Activated T-helper 1 cell treated with anti-CD3 and anti-CD28 coated beads, Interleukin-12 subunit alpha, Interleukin-12 subunit beta, Interleukin-2, Interleukin-4 antibody, amounts not matched to agents 30 ng/mL and 10 ng/mL and 1 ng/mL, durations not matched to agents 14 hours and 24 hours and 36 hours (primary cell): ENCODE data around the gene SLC45A3. TPM values are rescaled to one million over a fixed set of nuclear protein-coding genes. Genes with fewer than 3 reads are reported as not detected.

Experiments
- DNase-seq: peaks from one replicate; pipeline ENCODE4 v3.0.0; 2021; ENCODE audit warnings: low spot score
- H3K27ac Mint-ChIP-seq: one replicate; pipeline ENCODE4 v1.8.0; 2021; ENCODE audit warnings: mild to moderate bottlenecking, mixed read lengths
- H3K27me3 Mint-ChIP-seq: one replicate; pipeline ENCODE4 v1.8.0; 2022; ENCODE audit warnings: mild to moderate bottlenecking, moderate library complexity, mixed read lengths; ENCODE audit not compliant: insufficient read depth
- H3K36me3 Mint-ChIP-seq: one replicate; pipeline ENCODE4 v1.8.0; 2021; ENCODE audit warnings: low read depth, mixed read lengths
- H3K4me1 Mint-ChIP-seq: one replicate; pipeline ENCODE4 v1.8.0; 2021; ENCODE audit warnings: low read depth, mixed read lengths
- H3K4me3 Mint-ChIP-seq: one replicate; pipeline ENCODE4 v1.8.0; 2021; ENCODE audit warnings: mild to moderate bottlenecking, moderate library complexity, mixed read lengths
- H3K9me3 Mint-ChIP-seq: one replicate; pipeline ENCODE4 v1.8.0; 2021; ENCODE audit warnings: mixed read lengths
- intact Hi-C: fragments of 100-400 bp; cut with micrococcal nuclease; formaldehyde crosslinking; loops from one replicate; pipeline ENCODE4 v1.15.1; 2024
- total RNA-seq: library from RNA; stranded (reverse); gene quantifications from 2 replicates; pipeline ENCODE4 v1.2.3, GENCODE V29; 2022

Gene SLC45A3
- total RNA-seq, 1 donor from 2014 or later: 1.1 TPM

DNA sequence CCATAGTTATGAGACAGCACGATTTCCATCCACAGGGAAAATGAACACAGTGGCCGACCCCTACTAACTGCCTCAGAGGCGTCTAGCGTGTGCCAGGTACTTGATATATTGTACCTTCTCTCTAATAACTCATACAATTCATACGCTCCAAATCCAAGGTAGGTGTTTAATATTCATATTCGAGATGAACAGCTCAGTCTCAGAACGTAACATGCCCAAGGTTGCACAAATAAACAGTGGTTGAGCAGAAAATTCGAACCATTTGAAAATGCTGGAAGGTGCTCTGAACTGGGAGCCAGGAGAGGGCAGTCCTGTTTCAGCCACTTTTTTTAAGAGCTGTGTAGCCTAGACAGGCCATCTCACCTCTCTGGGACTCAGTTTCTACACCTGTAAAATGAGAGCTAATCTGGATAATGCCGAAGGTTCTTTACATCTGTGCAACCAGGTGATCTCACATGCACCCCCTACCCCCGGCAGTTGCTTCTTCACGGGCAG, 7.9 kb downstream of the SLC45A3 start:
- Mint-ChIP-seq H3K9me3 (no peaks in the 10 kb centered on the region), H3K4me1 (no peaks in the 10 kb centered on the region), H3K36me3 (no peaks in the 10 kb centered on the region), H3K27me3 (peaks cover 12% of the 10 kb centered on the region), H3K27ac (no peak overlapping the region), H3K4me3 (no peak overlapping the region)
- DNase-seq: no peak
- intact Hi-C loops: no loop called here

GRCh38 chr1:205670611-205671430, 9.5 kb downstream of the SLC45A3 start:
- Mint-ChIP-seq H3K4me3 (no peak overlapping the region), H3K27ac (no peak overlapping the region), H3K27me3 (peaks cover 10% of the 10 kb centered on the region), H3K36me3 (no peaks in the 10 kb centered on the region), H3K4me1 (no peaks in the 10 kb centered on the region), H3K9me3 (no peaks in the 10 kb centered on the region)
- DNase-seq: no peak
- intact Hi-C loops: no loop called here

DNA sequence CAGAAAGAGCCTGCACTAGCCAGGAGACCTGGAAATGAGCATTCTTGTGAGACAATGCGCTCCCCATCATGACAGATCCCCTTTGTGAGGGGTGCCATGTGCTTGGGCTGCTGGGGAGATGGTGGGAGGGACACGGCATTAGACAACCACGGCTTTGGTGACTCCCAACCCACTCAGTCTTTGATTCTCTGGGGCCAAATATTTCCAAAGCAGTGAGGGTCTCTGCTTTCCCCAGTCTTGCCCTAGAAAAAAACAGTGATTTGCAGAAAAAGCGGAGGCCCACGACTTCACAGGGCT, 10.2 kb downstream of the SLC45A3 start:
- Mint-ChIP-seq H3K9me3 (no peaks in the 10 kb centered on the region), H3K4me3 (no peak overlapping the region), H3K36me3 (no peaks in the 10 kb centered on the region), H3K27ac (no peak overlapping the region), H3K4me1 (no peaks in the 10 kb centered on the region), H3K27me3 (peaks cover 11% of the 10 kb centered on the region)
- no peak for DNase-seq
- intact Hi-C loops: no loop called here

DNA sequence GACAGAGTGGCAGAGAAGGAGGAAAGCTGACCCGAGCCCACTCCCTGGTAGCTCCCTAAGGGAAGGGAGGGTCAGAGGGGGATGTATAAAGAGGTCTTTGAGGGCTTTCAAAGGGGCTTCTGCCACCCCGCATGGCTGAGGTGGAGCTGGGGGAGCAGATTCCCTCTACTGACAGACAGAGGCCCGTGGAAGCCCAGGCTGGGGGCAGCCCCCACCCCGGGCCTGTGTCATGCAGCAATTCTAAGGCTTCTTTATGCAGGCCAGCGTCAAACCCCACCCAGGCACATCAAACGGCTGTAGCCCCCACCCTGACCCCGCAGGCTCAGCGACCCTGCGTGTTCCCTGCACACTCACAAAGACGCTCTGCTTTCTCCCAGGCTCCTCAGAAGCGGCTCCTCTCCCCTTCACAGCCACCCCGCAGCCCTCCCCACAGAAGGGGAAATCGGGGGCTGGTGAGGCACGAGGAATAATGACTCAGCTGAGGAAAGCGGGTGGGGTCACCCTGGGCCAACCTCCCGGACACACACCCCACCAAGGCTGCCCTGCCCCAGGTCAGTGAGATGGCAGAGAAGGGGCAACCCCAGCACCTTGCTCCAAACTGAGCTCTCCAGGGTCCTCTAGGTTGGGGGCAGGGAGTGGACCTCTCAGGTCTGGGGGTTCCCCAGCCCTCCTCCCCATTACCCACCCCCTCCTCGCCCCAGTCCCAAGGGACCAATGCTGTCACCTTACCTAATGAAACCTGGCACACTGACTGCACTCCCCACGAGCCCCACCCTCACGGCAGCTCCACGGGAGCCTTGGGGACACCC, 10.8 kb downstream of the SLC45A3 start:
- H3K36me3 Mint-ChIP-seq: no peaks in the 10 kb centered on the region
- no peak for DNase-seq
- intact Hi-C loops: no loop called here
- H3K4me3 Mint-ChIP-seq: no peak overlapping the region
- H3K27me3 Mint-ChIP-seq: peaks cover 11% of the 10 kb centered on the region
- no peaks in the 10 kb centered on the region for H3K9me3 Mint-ChIP-seq
- H3K27ac Mint-ChIP-seq: no peak overlapping the region
- no peaks in the 10 kb centered on the region for H3K4me1 Mint-ChIP-seq

DNA sequence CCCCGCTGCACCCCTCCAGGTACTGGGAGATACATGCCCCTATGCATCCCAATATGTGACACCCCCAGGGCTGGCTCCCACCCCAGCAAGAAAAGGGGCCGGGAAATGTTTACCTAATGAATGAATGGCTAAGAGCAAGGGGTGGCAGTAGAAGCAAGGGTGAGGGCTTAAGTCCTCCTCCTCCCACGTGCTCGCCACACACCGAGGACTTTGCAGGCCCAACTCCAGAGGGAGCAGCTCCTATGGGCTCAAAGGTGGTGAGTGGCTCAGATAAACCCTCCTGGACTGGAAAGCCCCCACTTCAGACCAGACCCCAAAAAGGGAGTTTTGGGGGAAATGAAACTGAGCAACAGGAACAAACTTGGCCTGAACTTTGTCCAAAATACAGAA, 11.4 kb downstream of the SLC45A3 start:
- DNase-seq: no peak
- intact Hi-C loops: no loop called here
- Mint-ChIP-seq H3K27ac (no peak overlapping the region), H3K27me3 (peaks cover 11% of the 10 kb centered on the region), H3K4me3 (no peak overlapping the region), H3K36me3 (no peaks in the 10 kb centered on the region), H3K9me3 (no peaks in the 10 kb centered on the region), H3K4me1 (no peaks in the 10 kb centered on the region)

DNA sequence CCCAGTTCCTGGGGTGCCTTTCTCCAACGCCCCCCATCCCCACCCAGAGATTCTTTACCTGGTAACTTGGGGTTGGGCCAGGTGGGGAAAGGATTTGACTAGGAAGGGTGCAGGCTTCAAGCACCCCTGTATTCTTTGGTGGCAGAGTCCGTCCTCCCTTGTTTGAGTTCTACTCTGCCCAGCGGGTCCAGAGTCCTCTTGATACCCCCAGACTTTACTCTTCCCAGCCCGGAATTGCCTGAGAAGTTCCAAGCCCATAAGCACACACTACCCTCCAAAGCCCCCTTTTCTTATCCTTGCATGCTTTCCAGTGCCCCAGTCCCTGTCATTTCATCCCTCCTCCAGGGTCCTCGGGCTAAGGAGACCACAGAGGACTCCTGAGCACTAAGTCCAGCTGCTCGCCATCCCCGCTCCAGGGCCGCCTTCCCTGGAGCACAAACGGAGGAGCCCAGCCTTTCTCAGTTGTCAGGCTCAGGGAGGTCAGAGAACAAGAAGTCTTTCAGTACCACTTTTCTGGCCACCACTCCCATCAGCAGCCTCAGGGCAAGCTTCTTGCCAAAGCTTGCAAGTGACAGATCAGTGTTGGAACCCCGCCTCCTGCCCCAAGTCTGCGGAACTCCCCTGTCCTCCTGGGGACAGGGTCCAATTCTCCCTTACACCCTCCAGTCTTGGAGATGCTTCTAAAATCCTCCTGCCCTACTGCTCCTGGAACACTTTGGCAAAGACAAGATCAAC, 12.2 kb downstream of the SLC45A3 start:
- intact Hi-C loops: no loop called here
- no peaks in the 10 kb centered on the region for H3K9me3 Mint-ChIP-seq
- H3K27ac Mint-ChIP-seq: no peak overlapping the region
- H3K27me3 Mint-ChIP-seq: peaks cover 11% of the 10 kb centered on the region
- no peak for DNase-seq
- no peak overlapping the region for H3K4me3 Mint-ChIP-seq
- H3K36me3 Mint-ChIP-seq: no peaks in the 10 kb centered on the region
- no peaks in the 10 kb centered on the region for H3K4me1 Mint-ChIP-seq

GRCh38 chr1:205666372-205667166, 13.7 kb downstream of the SLC45A3 start:
- Mint-ChIP-seq H3K27ac (no peak overlapping the region), H3K4me1 (no peaks in the 10 kb centered on the region), H3K36me3 (no peaks in the 10 kb centered on the region), H3K27me3 (peaks cover 8% of the 10 kb centered on the region), H3K4me3 (no peak overlapping the region), H3K9me3 (no peaks in the 10 kb centered on the region)
- intact Hi-C loops: no loop called here
- no peak for DNase-seq

DNA sequence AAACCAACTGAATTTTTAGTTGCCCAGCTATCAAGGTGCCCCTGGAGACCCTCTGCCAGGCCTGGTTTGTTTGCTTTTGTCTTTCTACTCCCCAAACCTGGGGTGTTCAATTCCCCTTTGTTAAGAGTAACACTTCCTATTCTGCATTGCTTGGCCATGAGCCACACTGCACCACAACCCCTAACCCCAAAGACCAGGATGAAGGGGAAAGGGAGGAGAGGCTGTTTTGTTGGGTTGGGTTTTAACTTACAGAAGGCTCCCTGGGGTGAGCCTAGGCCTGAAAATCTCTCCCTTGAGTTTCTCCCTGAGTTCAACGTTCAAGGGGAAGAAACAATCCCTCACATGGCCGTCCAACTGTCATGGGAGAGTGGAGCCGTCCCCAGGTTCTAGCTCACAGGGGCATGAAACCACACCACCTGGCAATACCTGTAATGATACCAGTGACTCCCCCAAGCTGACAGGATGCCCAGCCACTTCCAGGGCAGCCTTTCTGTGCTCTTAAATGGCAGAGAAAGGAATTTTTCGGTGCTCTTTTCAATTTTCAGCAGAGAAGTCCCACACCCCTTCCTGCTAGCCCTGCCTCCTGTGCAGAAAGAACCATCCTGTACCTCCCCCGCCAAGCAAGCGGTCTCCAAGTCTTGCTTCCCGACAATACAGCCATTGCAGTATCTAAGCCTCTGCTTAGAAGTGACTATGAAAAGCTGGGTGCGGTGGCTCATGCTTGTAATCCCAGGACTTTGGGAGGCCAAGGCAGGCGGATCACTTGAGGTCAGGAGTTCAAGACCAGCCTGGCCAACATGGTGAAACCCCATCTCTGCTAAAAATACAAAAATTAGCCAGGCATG, 14.9 kb downstream of the SLC45A3 start:
- H3K9me3 Mint-ChIP-seq: no peaks in the 10 kb centered on the region
- H3K27ac Mint-ChIP-seq: no peak overlapping the region
- peaks cover 15% of the 10 kb centered on the region for H3K27me3 Mint-ChIP-seq
- no peaks in the 10 kb centered on the region for H3K36me3 Mint-ChIP-seq
- H3K4me3 Mint-ChIP-seq: no peak overlapping the region
- intact Hi-C loops: no loop called here
- no peaks in the 10 kb centered on the region for H3K4me1 Mint-ChIP-seq
- DNase-seq: no peak

- Mint-ChIP-seq H3K27ac (no peak overlapping the region), H3K27me3 (peaks cover 16% of the 10 kb centered on the region), H3K36me3 (no peaks in the 10 kb centered on the region), H3K4me1 (no peaks in the 10 kb centered on the region), H3K9me3 (no peaks in the 10 kb centered on the region), H3K4me3 (no peak overlapping the region)
- intact Hi-C loops: no loop called here
- no peak for DNase-seq
These were observed 15.8 kb downstream of the SLC45A3 start for GRCh38 chr1:205664399-205665017.

DNA sequence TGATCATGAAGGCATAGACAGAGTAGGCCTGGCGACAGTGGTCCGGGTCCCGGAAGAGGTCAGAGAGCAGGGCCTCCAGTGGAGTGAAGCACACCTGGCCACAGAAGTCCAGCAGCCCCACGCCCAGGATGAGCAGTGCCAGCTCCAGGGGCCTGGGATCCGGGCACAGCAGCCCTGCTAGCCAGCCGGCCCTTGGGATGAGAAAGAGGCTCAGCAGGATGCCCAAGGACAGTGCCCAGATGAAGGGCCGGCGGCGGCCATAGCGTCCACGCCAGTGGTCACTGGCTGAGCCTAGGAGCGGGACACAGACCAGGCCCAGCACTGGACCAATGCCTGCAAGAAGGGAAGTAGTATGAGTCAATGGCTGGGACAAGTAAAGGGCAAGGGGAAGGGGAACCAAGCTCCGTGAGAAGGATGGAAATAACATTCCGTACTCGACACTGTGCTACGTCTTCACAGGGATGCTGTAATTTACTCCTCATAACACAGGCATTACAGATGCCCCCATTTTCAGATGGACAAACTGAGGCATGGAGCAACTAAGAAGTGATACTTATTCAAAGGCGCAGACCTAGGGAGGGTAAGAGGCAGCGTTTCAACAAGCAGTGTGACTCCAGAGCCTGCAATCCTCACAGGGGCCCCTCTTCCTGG, 16.9 kb downstream of the SLC45A3 start:
- no peak for DNase-seq
- H3K27ac Mint-ChIP-seq: no peak overlapping the region
- H3K9me3 Mint-ChIP-seq: no peaks in the 10 kb centered on the region
- H3K4me3 Mint-ChIP-seq: no peak overlapping the region
- H3K27me3 Mint-ChIP-seq: peaks cover 12% of the 10 kb centered on the region
- no peaks in the 10 kb centered on the region for H3K36me3 Mint-ChIP-seq
- H3K4me1 Mint-ChIP-seq: no peaks in the 10 kb centered on the region
- intact Hi-C loops: no loop called here

DNA sequence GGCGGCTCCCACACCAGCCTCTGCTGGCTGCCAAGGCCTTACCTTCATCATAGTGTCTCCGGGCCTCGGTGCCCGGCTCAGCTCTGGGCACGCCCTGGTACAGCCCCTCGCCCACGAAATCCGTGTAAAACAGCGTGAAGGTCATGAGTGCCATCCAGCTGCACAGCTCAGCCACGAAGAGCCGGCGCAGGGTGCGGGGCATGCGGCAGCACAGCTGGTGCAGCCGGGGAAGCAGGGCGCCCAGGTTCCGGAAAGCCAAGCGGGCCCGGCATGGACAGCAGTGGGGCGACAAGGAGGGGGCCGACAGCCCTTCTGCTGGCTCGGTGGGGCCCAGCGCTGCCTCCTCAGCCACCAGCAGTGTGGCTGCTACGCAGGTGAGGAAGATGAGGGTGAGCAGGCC, 17.5 kb downstream of the SLC45A3 start:
- H3K27ac Mint-ChIP-seq: no peak overlapping the region
- no peak for DNase-seq
- peaks cover 9% of the 10 kb centered on the region for H3K27me3 Mint-ChIP-seq
- no peaks in the 10 kb centered on the region for H3K36me3 Mint-ChIP-seq
- H3K9me3 Mint-ChIP-seq: no peaks in the 10 kb centered on the region
- intact Hi-C loops: no loop called here
- H3K4me1 Mint-ChIP-seq: no peaks in the 10 kb centered on the region
- H3K4me3 Mint-ChIP-seq: no peak overlapping the region
